Measurements from ENCODE around the gene SLC5A7.

Gene SLC5A7

DNA sequence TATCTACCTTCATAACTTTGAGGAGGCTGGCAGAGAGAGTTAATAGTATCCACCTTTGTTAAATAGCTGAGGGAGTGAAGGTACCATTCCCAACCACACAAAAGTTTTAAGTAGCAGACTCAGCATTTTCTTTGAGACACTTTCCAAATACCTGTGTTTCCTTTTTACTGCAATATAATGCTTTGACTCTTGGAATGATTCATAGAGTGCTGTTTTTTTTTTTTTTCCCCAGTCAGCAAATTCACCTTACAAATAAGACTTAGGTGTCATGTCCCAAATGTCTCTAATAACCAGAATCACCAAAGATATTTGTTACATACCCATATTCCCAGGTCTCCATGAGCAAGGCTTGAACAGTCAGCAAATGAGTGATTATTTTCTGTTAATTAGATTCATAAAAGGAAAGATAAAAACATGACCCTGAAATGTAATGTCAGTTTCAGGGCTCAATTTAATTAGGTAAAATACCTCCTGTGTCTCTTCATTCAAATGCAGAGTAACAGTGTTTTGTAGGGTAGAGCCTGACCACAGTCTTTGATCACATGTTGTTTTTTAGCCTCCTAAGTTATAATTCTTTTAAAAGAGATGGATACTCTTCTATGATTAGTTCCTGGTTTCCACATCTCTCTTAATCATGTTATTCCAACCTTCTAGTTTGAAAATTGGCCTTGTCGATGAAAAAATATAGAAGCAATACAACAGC lies 39.9 kb downstream of the SLC5A7 start:
- no peak overlapping the region for H3K4me3 ChIP-seq (replicated peaks in 1 of 2; ENCODE audit: low read depth in 2 of 2, low read length in 2 of 2)
- no peak for DNase-seq (ENCODE audit: low read depth in 2 of 2)
- TF ChIP-seq, protein P1, sequence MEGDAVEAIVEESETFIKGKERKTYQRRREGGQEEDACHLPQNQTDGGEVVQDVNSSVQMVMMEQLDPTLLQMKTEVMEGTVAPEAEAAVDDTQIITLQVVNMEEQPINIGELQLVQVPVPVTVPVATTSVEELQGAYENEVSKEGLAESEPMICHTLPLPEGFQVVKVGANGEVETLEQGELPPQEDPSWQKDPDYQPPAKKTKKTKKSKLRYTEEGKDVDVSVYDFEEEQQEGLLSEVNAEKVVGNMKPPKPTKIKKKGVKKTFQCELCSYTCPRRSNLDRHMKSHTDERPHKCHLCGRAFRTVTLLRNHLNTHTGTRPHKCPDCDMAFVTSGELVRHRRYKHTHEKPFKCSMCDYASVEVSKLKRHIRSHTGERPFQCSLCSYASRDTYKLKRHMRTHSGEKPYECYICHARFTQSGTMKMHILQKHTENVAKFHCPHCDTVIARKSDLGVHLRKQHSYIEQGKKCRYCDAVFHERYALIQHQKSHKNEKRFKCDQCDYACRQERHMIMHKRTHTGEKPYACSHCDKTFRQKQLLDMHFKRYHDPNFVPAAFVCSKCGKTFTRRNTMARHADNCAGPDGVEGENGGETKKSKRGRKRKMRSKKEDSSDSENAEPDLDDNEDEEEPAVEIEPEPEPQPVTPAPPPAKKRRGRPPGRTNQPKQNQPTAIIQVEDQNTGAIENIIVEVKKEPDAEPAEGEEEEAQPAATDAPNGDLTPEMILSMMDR (IDR thresholded peaks at IDR 0.05; ENCODE audit: low read depth, low read length), result no peak

DNA sequence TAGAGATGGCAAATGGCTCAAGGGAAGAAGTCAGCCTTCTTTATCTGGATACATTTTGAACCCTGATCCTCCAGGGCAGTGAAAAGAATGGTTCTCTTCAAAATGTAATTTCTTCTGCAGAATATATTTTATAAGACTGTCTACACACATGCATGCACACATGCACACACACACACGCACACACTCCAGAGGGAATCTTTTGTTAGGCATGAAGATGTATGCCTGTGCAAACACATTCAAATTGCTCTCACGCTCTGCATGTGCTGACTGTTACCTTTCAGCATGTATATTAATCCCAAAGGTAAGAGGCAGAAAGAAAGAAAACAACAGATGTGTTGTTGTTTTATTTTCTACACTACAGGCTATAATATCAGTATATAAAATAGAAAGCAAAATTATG lies 43.2 kb downstream of the SLC5A7 start:
- no peak overlapping the region for H3K4me3 ChIP-seq (replicated peaks in 1 of 2; ENCODE audit: low read depth in 2 of 2, low read length in 2 of 2)
- TF ChIP-seq, protein P1 (IDR thresholded peaks at IDR 0.05; ENCODE audit: low read depth, low read length), result no peak
- no peak for DNase-seq (ENCODE audit: low read depth in 2 of 2)

DNA sequence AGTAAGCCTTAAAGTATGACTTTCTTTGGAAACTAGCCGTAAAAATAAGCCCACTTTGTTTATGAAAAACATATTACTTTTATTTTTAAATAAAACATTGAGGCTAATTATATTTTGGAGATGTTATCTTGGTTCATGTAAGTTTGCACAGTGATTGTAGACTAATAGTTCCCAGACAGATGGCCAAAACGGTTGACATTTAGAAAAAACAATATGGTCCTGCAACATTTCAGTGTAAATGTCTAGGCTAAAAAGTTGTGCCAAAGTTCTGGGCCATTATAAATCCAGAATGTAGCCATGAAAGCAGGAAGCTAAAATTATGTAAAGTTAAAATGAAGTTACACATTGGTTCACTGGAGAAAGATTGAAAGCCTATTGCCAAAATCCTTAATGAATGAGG lies 43.6 kb downstream of the SLC5A7 start:
- H3K4me3 ChIP-seq (replicated peaks in 1 of 2; ENCODE audit: low read depth in 2 of 2, low read length in 2 of 2), result no peak overlapping the region
- TF ChIP-seq, protein P1 (IDR thresholded peaks at IDR 0.05; ENCODE audit: low read depth, low read length), result no peak
- DNase-seq (ENCODE audit: low read depth in 2 of 2), result no peak

DNA sequence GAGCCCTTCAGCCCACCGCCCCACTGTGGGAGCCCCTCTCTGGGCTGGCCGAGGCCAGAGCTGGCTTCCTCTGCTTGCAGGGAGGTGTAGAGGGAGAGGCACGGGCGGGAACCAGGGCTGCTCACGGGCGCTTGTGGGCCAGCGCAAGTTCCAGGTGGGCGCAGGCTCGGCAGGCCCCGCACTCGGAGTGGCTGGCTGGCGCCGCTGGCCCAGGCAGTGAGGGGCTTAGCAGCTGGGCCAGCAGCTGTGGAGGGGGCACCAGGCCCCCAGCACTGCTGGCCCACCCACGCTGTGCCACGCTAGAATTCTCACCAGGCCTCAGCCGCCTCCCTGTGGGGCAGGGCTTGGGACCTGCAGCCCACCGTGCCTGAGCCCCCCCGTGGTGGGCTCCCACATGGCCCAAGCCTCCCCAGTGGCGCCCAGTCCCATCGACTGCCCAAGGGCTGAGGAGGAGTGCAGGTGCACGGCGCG lies 45.2 kb downstream of the SLC5A7 start:
- DNase-seq (ENCODE audit: low read depth in 2 of 2), result no peak
- H3K4me3 ChIP-seq (replicated peaks in 1 of 2; ENCODE audit: low read depth in 2 of 2, low read length in 2 of 2), result no peak overlapping the region
- TF ChIP-seq, protein P1 (IDR thresholded peaks at IDR 0.05; ENCODE audit: low read depth, low read length), result no peak

DNA sequence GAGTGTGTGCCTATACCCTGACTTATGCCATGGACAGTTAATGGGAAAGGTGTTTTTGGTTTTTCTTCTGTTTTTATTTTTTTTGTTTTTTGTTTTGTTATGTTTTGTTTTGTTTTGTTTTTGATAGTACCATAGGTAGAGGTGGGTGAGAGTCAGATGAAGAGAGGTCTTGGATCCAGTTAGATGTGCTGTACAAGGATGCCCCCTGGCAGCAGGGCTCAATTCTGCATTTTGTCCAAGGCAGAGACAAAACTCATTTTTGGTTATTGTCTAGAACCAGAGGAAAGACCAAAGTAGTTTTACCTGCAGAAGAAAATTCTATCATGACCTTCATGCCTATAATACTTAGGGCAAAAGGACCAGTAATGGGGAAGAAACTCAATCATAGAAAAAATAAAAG lies 48.5 kb downstream of the SLC5A7 start:
- TF ChIP-seq, protein P1 (IDR thresholded peaks at IDR 0.05; ENCODE audit: low read depth, low read length), result no peak
- no peak for DNase-seq (ENCODE audit: low read depth in 2 of 2)

DNA sequence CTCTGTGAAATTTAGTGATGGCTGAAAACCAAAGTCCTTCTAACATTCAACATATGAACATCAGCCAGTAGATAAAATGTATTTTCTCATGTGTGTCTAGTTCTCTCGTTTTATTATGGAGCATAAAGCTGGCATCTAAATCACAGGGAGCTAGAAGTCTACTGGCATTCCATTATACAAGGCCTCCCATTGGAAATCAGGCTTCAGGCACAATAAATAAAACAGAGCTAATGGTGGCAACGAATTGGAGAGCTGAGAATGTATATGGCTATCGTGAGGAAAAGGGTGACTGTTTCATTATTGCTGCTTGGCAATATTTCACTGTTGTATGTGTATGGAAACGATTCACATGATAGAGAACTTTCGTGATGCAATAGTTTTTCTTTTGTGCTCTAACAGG lies 62.4 kb downstream of the SLC5A7 start:
- no peak for DNase-seq (ENCODE audit: low read depth in 2 of 2)
- no peak overlapping the region for H3K4me3 ChIP-seq (replicated peaks in 1 of 2; ENCODE audit: low read depth in 2 of 2, low read length in 2 of 2)
- TF ChIP-seq, protein P1 (IDR thresholded peaks at IDR 0.05; ENCODE audit: low read depth, low read length), result no peak

More for the DNA sequence above, 48.5 kb downstream of the SLC5A7 start:
- H3K4me3 ChIP-seq (replicated peaks in 1 of 2; ENCODE audit: low read depth in 2 of 2, low read length in 2 of 2), result no peak overlapping the region

Data from cardiac fibroblast (primary cell).